ENCODE data around the gene CHRM5. TPM values are rescaled to one million over a fixed set of nuclear protein-coding genes. Genes with fewer than 3 reads are reported as not detected.
A peak's percentile ranks its signal among the peaks of the same experiment; 100 is the strongest.
"Not testable (repeated sequence)": the region's sequence is repeated elsewhere in the genome, so short reads cannot be mapped to it uniquely, and the experiment has no call there.

Gene CHRM5
- total RNA-seq, 2 donors from 2014 or later, result not detected

DNA sequence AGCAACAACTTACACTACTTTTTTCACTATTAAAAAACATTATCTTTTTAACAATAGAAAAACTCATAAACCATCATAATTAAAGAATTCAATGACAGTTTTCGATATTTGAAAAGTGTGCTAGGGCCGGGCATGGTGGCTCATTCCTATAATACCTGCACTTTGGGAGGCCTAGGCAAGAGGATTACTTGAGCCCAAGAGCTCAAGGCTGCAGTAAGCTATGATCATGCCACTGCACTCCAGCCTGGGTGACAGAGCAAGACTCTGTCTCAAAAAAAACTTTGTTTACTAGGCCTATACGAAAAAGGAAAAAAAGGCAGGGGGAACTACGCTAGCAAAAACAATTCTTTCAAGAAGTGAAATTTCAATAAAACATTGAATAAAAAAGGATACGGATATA, 42.6 kb downstream of the CHRM5 start:
- H3K36me3 Mint-ChIP-seq, result no peaks in the 10 kb centered on the region
- no peak for ATAC-seq

DNA sequence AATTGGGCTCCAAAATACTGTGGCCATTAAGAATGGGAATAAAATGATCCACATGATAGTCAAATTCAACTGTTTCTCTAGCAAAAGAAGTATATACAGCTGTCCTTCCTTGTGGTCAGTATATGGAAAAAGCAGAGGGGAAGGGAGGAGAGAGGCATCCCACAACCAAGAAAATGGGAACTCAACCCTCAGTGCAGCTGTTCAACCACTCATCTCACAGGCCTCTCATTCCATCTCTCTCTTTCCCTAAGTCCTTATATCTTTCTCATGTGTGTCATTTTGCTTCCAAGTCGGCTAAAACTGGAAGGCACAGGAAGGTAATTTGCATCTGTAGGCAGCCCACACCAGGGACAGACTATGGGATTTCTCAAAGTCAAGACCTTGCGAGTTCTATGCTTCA, 43.2 kb downstream of the CHRM5 start:
- Mint-ChIP-seq H3K4me3 (no peak overlapping the region), H3K4me1 (ENCODE audit: low read depth in 2 of 2) (peaks cover under 1 to 4% of the 10 kb centered on the region in 2 donors), H3K27ac (no peak overlapping the region), H3K9me3 (no peaks in the 10 kb centered on the region), H3K36me3 (no peaks in the 10 kb centered on the region), H3K27me3 (no peaks in the 10 kb centered on the region)
- no peak for DNase-seq (ENCODE audit: low spot score)
- no peak for ATAC-seq

More for the DNA sequence above, 42.6 kb downstream of the CHRM5 start:
- no peak overlapping the region for H3K4me3 Mint-ChIP-seq
- H3K9me3 Mint-ChIP-seq, result no peaks in the 10 kb centered on the region
- peaks cover 2 to 4% of the 10 kb centered on the region in 2 donors for H3K4me1 Mint-ChIP-seq (ENCODE audit: low read depth in 2 of 2)
- H3K27ac Mint-ChIP-seq, result no peak overlapping the region
- no peaks in the 10 kb centered on the region for H3K27me3 Mint-ChIP-seq
- DNase-seq (ENCODE audit: low spot score), result no peak

DNA sequence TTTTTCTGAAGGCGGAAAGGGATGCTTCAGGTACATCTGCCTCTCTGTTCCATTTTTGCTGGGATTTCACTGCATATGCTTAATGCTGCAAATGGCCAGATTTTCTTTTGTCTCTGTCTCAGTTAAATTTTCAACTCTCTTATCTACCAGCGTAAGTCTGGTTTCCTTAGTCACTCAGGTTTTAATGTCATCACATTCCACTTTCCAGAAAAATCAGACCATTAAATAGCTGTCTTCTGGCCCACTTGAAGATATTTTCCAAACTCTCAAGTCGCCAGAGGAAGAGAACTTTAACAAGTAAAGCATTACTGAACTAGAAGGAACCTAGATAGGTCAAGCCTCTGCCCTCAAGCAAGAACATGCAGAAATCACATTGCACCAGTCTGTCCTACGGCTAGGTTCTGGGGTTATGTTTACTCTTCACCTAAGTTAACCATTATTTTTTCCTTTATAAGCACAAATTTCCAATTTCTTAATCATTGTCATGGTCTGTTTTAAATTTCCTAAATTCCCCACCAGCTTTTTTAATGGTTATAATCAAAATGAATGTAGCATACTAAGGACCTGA, 44.2 kb downstream of the CHRM5 start:
- Mint-ChIP-seq H3K27me3 (no peaks in the 10 kb centered on the region), H3K4me1 (ENCODE audit: low read depth in 2 of 2) (peaks cover 3 to 4% of the 10 kb centered on the region in 2 donors), H3K4me3 (no peak overlapping the region), H3K9me3 (no peaks in the 10 kb centered on the region), H3K27ac (no peak overlapping the region), H3K36me3 (no peaks in the 10 kb centered on the region)
- ATAC-seq (no peak), DNase-seq (ENCODE audit: low spot score) (no peak)

DNA sequence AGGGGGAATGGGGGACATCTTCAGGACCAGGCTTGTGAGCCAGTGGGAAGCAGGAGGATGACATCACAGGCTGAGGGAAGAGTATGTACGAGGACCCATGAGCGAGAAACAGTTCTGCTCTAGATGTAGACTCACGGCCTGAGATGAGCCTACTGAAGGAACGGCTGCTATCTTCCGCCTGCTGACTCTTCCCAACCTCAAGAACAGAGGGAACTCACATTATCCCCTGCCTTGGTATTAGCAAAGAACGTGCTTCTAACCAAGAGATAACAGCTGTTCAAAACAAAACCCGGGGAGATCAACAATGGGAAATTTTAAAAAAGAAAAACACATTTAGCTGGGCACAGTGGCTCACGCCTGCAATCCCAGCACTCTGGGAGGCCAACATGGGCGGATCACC, 45.4 kb downstream of the CHRM5 start:
- DNase-seq (ENCODE audit: low spot score) (no peak), ATAC-seq (no peak)
- Mint-ChIP-seq H3K27me3 (no peaks in the 10 kb centered on the region), H3K36me3 (peaks cover 5% of the 10 kb centered on the region), H3K4me3 (no peak overlapping the region), H3K27ac (no peak overlapping the region), H3K9me3 (no peaks in the 10 kb centered on the region), H3K4me1 (ENCODE audit: low read depth in 2 of 2) (peaks cover 12 to 14% of the 10 kb centered on the region in 2 donors)

DNA sequence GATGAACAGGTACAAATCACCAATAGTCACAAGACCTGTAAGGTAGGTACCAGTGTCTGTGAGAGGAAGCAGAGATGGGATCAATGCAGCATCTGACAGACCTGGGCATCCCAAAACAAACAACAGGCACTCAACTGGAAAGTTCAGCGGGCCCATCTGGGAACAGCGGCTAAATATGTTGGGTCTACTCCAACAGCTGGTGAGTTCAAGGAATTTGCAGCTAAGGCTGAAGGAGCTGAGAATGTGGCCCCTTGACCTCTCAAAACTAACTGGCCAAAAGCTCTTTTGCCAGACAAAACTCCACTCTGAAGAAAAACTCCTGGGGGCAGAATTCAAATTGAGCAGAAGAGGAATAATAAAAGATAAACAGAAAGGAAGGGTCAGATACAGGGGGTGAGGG, 46.3 kb downstream of the CHRM5 start:
- no peak overlapping the region for H3K4me3 Mint-ChIP-seq
- H3K27ac Mint-ChIP-seq, result no peak overlapping the region
- H3K27me3 Mint-ChIP-seq, result no peaks in the 10 kb centered on the region
- peaks cover 12 to 14% of the 10 kb centered on the region in 2 donors for H3K4me1 Mint-ChIP-seq (ENCODE audit: low read depth in 2 of 2)
- ATAC-seq (no peak), DNase-seq (ENCODE audit: low spot score) (no peak)
- H3K36me3 Mint-ChIP-seq, result peaks cover 5% of the 10 kb centered on the region
- H3K9me3 Mint-ChIP-seq, result no peaks in the 10 kb centered on the region

GRCh38 chr15:34018021-34018645, 49.8 kb downstream of the CHRM5 start:
- H3K4me3 Mint-ChIP-seq, result peak overlapping the region; percentile 61
- peak in 1 of 2 donors; percentile 33 for ATAC-seq
- DNase-seq (ENCODE audit: low spot score), result no peak
- H3K27me3 Mint-ChIP-seq, result no peaks in the 10 kb centered on the region
- no peaks in the 10 kb centered on the region for H3K9me3 Mint-ChIP-seq
- peaks cover 12 to 18% of the 10 kb centered on the region in 2 donors for H3K4me1 Mint-ChIP-seq (ENCODE audit: low read depth in 2 of 2)
- peak overlapping the region in 1 of 2 donors; percentile 32 for H3K27ac Mint-ChIP-seq
- peaks cover 10% of the 10 kb centered on the region for H3K36me3 Mint-ChIP-seq

- not testable (repeated sequence) for H3K27me3 Mint-ChIP-seq; DNase-seq (ENCODE audit: low spot score); H3K9me3 Mint-ChIP-seq; ATAC-seq
- H3K36me3 Mint-ChIP-seq, result peaks cover 10% of the 10 kb centered on the region
- peak overlapping the region in 1 of 2 donors; percentile 32 for H3K27ac Mint-ChIP-seq
- H3K4me1 Mint-ChIP-seq (ENCODE audit: low read depth in 2 of 2), result peaks cover 12 to 15% of the 10 kb centered on the region in 2 donors
- peak overlapping the region; percentile 61 for H3K4me3 Mint-ChIP-seq
Measured at GRCh38 chr15:34018738-34019137, 50.4 kb downstream of the CHRM5 start.

DNA sequence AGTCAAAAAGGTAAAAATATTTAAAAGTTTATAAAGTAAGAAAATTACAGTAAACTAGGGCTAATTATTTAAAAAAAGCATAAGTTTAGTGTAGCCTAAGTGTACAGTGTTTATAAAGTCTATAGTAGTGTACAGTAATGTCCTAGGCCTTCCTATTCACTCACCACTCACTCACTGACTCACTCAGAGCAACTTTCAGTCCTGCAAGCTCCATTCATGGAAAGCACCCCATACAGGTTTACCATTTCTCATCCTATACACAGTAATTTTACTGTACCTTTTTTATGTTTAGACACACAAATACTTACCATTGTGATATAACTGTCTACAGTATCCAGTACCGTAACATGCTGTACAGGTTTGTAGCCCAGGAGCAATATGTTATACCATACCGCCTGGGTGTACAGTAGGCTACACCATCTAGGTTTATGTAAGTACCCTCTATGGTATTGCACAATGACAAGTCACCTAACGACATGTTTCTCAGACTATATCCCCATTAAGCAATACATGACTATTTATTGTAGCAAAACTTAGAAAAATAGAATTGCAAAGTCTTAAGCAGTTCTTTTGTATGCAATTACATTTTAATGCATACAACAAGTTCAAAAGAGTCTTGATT, 51.2 kb downstream of the CHRM5 start:
- no peaks in the 10 kb centered on the region for H3K9me3 Mint-ChIP-seq

GRCh38 chr15:34023907-34024306, 55.6 kb downstream of the CHRM5 start:
- Mint-ChIP-seq H3K27me3 (no peaks in the 10 kb centered on the region), H3K4me3 (no peak overlapping the region), H3K36me3 (peaks cover 5% of the 10 kb centered on the region), H3K27ac (no peak overlapping the region), H3K9me3 (no peaks in the 10 kb centered on the region), H3K4me1 (ENCODE audit: low read depth in 2 of 2) (peaks cover 16 to 17% of the 10 kb centered on the region in 2 donors)
- no peak for ATAC-seq
- no peak for DNase-seq (ENCODE audit: low spot score)

More for the DNA sequence above, 51.2 kb downstream of the CHRM5 start:
- Mint-ChIP-seq H3K36me3 (peaks cover 10% of the 10 kb centered on the region), H3K27me3 (no peaks in the 10 kb centered on the region), H3K4me1 (ENCODE audit: low read depth in 2 of 2) (peaks cover 12 to 15% of the 10 kb centered on the region in 2 donors), H3K27ac (no peak overlapping the region), H3K4me3 (no peak overlapping the region)
- no peak for DNase-seq (ENCODE audit: low spot score)
- ATAC-seq, result no peak

GRCh38 chr15:34025252-34025651, 57.0 kb downstream of the CHRM5 start:
- H3K27me3 Mint-ChIP-seq, result no peaks in the 10 kb centered on the region
- ATAC-seq (no peak), DNase-seq (ENCODE audit: low spot score) (no peak)
- H3K36me3 Mint-ChIP-seq, result peaks cover 5% of the 10 kb centered on the region
- H3K9me3 Mint-ChIP-seq, result no peaks in the 10 kb centered on the region
- no peak overlapping the region for H3K27ac Mint-ChIP-seq
- peaks cover 16 to 17% of the 10 kb centered on the region in 2 donors for H3K4me1 Mint-ChIP-seq (ENCODE audit: low read depth in 2 of 2)
- H3K4me3 Mint-ChIP-seq, result no peak overlapping the region

DNA sequence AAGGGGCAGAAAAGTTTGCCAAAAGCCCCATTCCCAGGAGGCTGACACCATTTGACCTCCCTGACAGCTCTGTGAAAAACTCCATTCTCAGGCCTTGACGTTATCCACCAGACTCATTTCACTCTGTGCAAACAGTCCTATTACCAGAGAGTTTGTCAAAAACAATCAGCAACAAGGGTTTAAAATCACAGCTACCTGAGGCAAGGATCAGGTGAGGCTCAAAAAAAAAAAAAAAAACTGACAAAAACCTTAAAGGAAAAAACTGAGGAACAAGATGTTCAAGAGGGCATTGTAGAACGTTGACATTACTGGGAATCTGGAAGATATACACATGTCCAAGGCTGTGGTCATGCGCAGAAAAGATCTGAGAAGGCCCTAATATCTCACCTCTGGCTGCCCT, 59.3 kb downstream of the CHRM5 start:
- ATAC-seq, result no peak
- H3K27me3 Mint-ChIP-seq, result no peaks in the 10 kb centered on the region
- peaks cover 12 to 19% of the 10 kb centered on the region in 2 donors for H3K4me1 Mint-ChIP-seq (ENCODE audit: low read depth in 2 of 2)
- no peaks in the 10 kb centered on the region for H3K36me3 Mint-ChIP-seq
- H3K4me3 Mint-ChIP-seq, result no peak overlapping the region
- H3K27ac Mint-ChIP-seq, result no peak overlapping the region
- no peak for DNase-seq (ENCODE audit: low spot score)
- H3K9me3 Mint-ChIP-seq, result no peaks in the 10 kb centered on the region

GRCh38 chr15:34031987-34032760, 63.9 kb downstream of the CHRM5 start:
- Mint-ChIP-seq H3K27me3 (no peaks in the 10 kb centered on the region), H3K36me3 (no peaks in the 10 kb centered on the region), H3K27ac (no peak overlapping the region), H3K4me1 (ENCODE audit: low read depth in 2 of 2) (peaks cover 4 to 12% of the 10 kb centered on the region in 2 donors), H3K9me3 (no peaks in the 10 kb centered on the region), H3K4me3 (no peak overlapping the region)
- DNase-seq (ENCODE audit: low spot score) (no peak), ATAC-seq (no peak)

- Mint-ChIP-seq H3K27ac (peak overlapping the region; percentile 66 to 85), H3K9me3 (no peaks in the 10 kb centered on the region), H3K4me1 (ENCODE audit: low read depth in 2 of 2) (peaks cover 13 to 21% of the 10 kb centered on the region in 2 donors), H3K4me3 (peak overlapping the region; percentile 83), H3K27me3 (no peaks in the 10 kb centered on the region), H3K36me3 (no peaks in the 10 kb centered on the region)
- ATAC-seq, result peak; percentile 91 to 93
- DNase-seq (ENCODE audit: low spot score), result peak; percentile 85
Measured at GRCh38 chr15:34038023-34038870, 70.0 kb downstream of the CHRM5 start.
